GM12873 (cell line): ENCODE results near the gene CEMP1.

Experiments
- CTCF ChIP-seq: IDR thresholded peaks from 2 replicates; pipeline ENCODE4 v1.5.1; 2012; ENCODE audit warnings: low read depth, mild to moderate bottlenecking, moderate library complexity, low read length, control low read depth; ENCODE audit not compliant: insufficient read depth; ENCODE audit errors: missing control alignments

Gene CEMP1

GRCh38 chr16:2485811-2486507 is 45.2 kb downstream of the CEMP1 start:
- no peak for TF ChIP-seq CTCF

- TF ChIP-seq CTCF = no peak
These were observed 46.2 kb downstream of the CEMP1 start for GRCh38 chr16:2484898-2485508.

GRCh38 chr16:2483939-2484897 is 47.0 kb downstream of the CEMP1 start:
- TF ChIP-seq CTCF = no peak

- no peak for TF ChIP-seq CTCF
These were observed 48.3 kb downstream of the CEMP1 start for GRCh38 chr16:2482708-2483534.

GRCh38 chr16:2482249-2482648 is 49.0 kb downstream of the CEMP1 start:
- TF ChIP-seq CTCF = no peak

- TF ChIP-seq CTCF = no peak
These were observed 49.5 kb downstream of the CEMP1 start for GRCh38 chr16:2481676-2482075.
